Mononuclear cell (primary cell): ENCODE results near the gene FAM90A26. TPM values are rescaled to one million over a fixed set of nuclear protein-coding genes. Genes with fewer than 3 reads are reported as not detected.

Experiments
- total RNA-seq: library from RNA; depleted of rRNA; stranded (reverse); fragments of >200 nt; gene quantifications from one replicate; pipeline ENCODE4 v1.2.3, GENCODE V29; 2012

FAM90A26 gene
- total RNA-seq, 1 donor: not detected

Other genes starting within 250 kb of the FAM90A26 start
- gene USP17L10, start 40.2 kb downstream of the FAM90A26 start, total RNA-seq: not detected
- not detected for gene USP17L11, start 45.0 kb downstream of the FAM90A26 start, total RNA-seq
- gene USP17L12, start 49.7 kb downstream of the FAM90A26 start, total RNA-seq: not detected
- gene USP17L13, start 54.5 kb downstream of the FAM90A26 start, total RNA-seq: not detected
- not detected for gene USP17L15, start 64.0 kb downstream of the FAM90A26 start, total RNA-seq
- gene USP17L17, start 73.5 kb downstream of the FAM90A26 start, total RNA-seq: not detected
- not detected for gene USP17L18, start 78.2 kb downstream of the FAM90A26 start, total RNA-seq
- gene USP17L19, start 83.0 kb downstream of the FAM90A26 start, total RNA-seq: not detected
- not detected for gene USP17L20, start 87.7 kb downstream of the FAM90A26 start, total RNA-seq
- gene USP17L21, start 92.5 kb downstream of the FAM90A26 start, total RNA-seq: not detected
- not detected for gene USP17L22, start 97.2 kb downstream of the FAM90A26 start, total RNA-seq
- not detected for gene USP17L24, start 154.8 kb downstream of the FAM90A26 start, total RNA-seq
- not detected for gene USP17L25, start 159.5 kb downstream of the FAM90A26 start, total RNA-seq
- gene USP17L26, start 164.2 kb downstream of the FAM90A26 start, total RNA-seq: not detected
- gene USP17L5, start 169.0 kb downstream of the FAM90A26 start, total RNA-seq: not detected
- gene USP17L27, start 173.7 kb downstream of the FAM90A26 start, total RNA-seq: not detected
- gene USP17L28, start 178.5 kb downstream of the FAM90A26 start, total RNA-seq: not detected
- gene USP17L29, start 183.2 kb downstream of the FAM90A26 start, total RNA-seq: not detected
- not detected for gene USP17L30, start 192.7 kb downstream of the FAM90A26 start, total RNA-seq